ENCODE results near the gene TENM3.

GRCh38 chr4:182628544-182628943 is 385.3 kb downstream of the TENM3 start:
- TF ChIP-seq CTCF (conservative IDR thresholded peaks at IDR 0.05) (no peak), ZFX (IDR thresholded peaks at IDR 0.05) (no peak)

Data from C4-2B (cell line).